Prostate gland (tissue), 2 donors: ENCODE data around the gene SLC25A27. TPM values are rescaled to one million over a fixed set of nuclear protein-coding genes. Genes with fewer than 3 reads are reported as not detected.
"Not testable (repeated sequence)": the region's sequence is repeated elsewhere in the genome, so short reads cannot be mapped to it uniquely, and the experiment has no call there.

ENCODE experiments used
- DNase-seq: peaks from one replicate; pipeline ENCODE4 v3.0.0-alpha.2; 2019; ENCODE audit warnings: low spot score
- H3K27ac ChIP-seq, 2 donors: fragments of 200-600 bp; sonication (generic); 2 replicates each; pipeline ENCODE4 v1.5.1; 2017 to 2019
- H3K27me3 ChIP-seq: fragments of 200-600 bp; sonication (generic); replicated peaks from 2 replicates; pipeline ENCODE4 v1.5.1; 2019; ENCODE audit not compliant: insufficient read depth
- H3K36me3 ChIP-seq, 2 donors: fragments of 200-600 bp; sonication (generic); 1 replicate in 1 of 2; 2 replicates in 1 of 2; pipeline versions ENCODE4 v1.5.1 to v1.8.1; 2017 to 2019
- H3K4me1 ChIP-seq: fragments of 200-600 bp; sonication (generic); replicated peaks from 2 replicates; pipeline ENCODE4 v1.5.1; 2019
- H3K4me3 ChIP-seq, 2 donors: fragments of 200-600 bp; sonication (generic); 2 replicates each; pipeline ENCODE4 v1.5.1; 2017 to 2019
- H3K9me3 ChIP-seq: fragments of 200-600 bp; sonication (generic); 2 replicates; pipeline ENCODE4 v1.5.1; 2017
- POLR2A ChIP-seq: fragments of 450-650 bp; IDR thresholded peaks from one replicate; pipeline ENCODE4 v1.6.1; 2016; ENCODE audit warnings: antibody characterized with exemption, mild to moderate bottlenecking
- POLR2AphosphoS5 ChIP-seq: sonication (generic); formaldehyde crosslinking; IDR thresholded peaks from one replicate; pipeline ENCODE4 v1.6.1; 2017; ENCODE audit warnings: antibody characterized with exemption
- WGBS: methylation state at CpG from one replicate; pipeline ENCODE4 v1.1.5; 2018; 5-methylcytosine and 5-hydroxymethylcytosine counted together
- intact Hi-C: fragments of 100-400 bp; cut with DNase I; formaldehyde crosslinking; loops from one replicate; pipeline ENCODE4 v1.14.2; 2022
- total RNA-seq, 2 donors: library from RNA; depleted of rRNA; stranded (reverse); fragments of >200 nt; gene quantifications; one replicate each; pipeline ENCODE4 v1.1.0, GENCODE V29; 2016
- TF ChIP-seq, protein P1 (sequence below), 4 experiments: fragments of 200-600 bp in 2 of 4; fragments of 450-650 bp in 2 of 4; sonication (generic) in 2 of 4; IDR thresholded peaks; 1 replicate in 3 of 4; 2 replicates in 1 of 4; pipeline ENCODE4 v1.5.1; 2016 to 2019; ENCODE audit warnings: antibody characterized with exemption in 4 of 4, mild to moderate bottlenecking in 2 of 4, moderate library complexity in 2 of 4

Gene SLC25A27
- total RNA-seq, 2 donors from 2014 or later: 33.7 to 43.7 TPM

DNA sequence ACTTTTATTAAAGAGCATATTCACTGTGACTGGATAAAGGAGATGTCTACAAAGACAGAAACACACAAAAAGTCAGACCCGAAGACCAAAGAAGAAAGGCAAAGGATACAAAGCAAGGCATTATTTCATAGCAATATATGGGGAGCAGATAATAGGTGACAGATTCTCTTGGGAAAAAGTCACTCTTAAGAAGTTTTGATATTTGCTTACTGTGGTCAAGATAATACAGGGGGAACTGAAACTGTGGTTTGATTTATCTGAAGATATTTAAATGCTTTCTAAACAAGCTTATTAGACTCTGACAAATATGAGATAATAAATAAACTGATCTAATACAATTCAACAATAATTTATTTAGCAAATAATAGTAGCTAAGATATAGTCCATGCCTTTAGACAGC lies 14.8 kb upstream of the SLC25A27 start:
- TF ChIP-seq, protein P1, sequence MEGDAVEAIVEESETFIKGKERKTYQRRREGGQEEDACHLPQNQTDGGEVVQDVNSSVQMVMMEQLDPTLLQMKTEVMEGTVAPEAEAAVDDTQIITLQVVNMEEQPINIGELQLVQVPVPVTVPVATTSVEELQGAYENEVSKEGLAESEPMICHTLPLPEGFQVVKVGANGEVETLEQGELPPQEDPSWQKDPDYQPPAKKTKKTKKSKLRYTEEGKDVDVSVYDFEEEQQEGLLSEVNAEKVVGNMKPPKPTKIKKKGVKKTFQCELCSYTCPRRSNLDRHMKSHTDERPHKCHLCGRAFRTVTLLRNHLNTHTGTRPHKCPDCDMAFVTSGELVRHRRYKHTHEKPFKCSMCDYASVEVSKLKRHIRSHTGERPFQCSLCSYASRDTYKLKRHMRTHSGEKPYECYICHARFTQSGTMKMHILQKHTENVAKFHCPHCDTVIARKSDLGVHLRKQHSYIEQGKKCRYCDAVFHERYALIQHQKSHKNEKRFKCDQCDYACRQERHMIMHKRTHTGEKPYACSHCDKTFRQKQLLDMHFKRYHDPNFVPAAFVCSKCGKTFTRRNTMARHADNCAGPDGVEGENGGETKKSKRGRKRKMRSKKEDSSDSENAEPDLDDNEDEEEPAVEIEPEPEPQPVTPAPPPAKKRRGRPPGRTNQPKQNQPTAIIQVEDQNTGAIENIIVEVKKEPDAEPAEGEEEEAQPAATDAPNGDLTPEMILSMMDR (IDR thresholded peaks at IDR 0.05): no peak
- TF ChIP-seq POLR2A (no peak), POLR2AphosphoS5 (no peak)
- no peaks in the 10 kb centered on the region for H3K9me3 ChIP-seq
- no peaks in the 10 kb centered on the region for H3K4me1 ChIP-seq
- no peak overlapping the region for H3K27ac ChIP-seq
- H3K36me3 ChIP-seq: no peaks in the 10 kb centered on the region
- WGBS: 89% methylated on average over 1 of the region's 1 CpG
- no peak overlapping the region for H3K4me3 ChIP-seq
- no peaks in the 10 kb centered on the region for H3K27me3 ChIP-seq
- intact Hi-C loops: no loop called here
- DNase-seq: no peak

DNA sequence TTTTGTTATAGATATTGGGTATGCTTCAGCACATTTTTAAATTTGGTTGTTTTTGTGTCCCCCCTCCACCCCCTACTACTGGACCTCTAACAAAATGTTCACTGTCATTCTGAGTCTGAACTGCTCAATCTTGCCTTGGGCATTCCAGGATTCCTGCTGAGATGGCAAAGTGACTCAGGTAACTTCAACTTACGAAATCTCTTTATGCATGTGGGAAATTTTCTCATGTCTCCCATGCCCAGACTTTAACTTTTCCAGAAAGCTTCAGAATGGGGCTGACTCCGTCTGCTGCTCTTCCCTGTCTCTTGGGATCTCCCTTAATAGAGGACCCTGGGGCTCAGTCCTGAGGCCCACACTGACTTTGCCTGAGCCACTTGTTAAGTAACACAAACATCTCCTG lies 14.1 kb upstream of the SLC25A27 start:
- DNase-seq: no peak
- H3K9me3 ChIP-seq: no peaks in the 10 kb centered on the region
- H3K36me3 ChIP-seq: no peaks in the 10 kb centered on the region
- no peaks in the 10 kb centered on the region for H3K4me1 ChIP-seq
- H3K27me3 ChIP-seq: no peaks in the 10 kb centered on the region
- H3K27ac ChIP-seq: no peak overlapping the region
- intact Hi-C loops: no loop called here
- 88% methylated on average over 2 of the region's 2 CpGs for WGBS
- no peak for TF ChIP-seq POLR2AphosphoS5
- TF ChIP-seq POLR2A: no peak
- TF ChIP-seq, protein P1 (IDR thresholded peaks at IDR 0.05): no peak
- no peak overlapping the region for H3K4me3 ChIP-seq

DNA sequence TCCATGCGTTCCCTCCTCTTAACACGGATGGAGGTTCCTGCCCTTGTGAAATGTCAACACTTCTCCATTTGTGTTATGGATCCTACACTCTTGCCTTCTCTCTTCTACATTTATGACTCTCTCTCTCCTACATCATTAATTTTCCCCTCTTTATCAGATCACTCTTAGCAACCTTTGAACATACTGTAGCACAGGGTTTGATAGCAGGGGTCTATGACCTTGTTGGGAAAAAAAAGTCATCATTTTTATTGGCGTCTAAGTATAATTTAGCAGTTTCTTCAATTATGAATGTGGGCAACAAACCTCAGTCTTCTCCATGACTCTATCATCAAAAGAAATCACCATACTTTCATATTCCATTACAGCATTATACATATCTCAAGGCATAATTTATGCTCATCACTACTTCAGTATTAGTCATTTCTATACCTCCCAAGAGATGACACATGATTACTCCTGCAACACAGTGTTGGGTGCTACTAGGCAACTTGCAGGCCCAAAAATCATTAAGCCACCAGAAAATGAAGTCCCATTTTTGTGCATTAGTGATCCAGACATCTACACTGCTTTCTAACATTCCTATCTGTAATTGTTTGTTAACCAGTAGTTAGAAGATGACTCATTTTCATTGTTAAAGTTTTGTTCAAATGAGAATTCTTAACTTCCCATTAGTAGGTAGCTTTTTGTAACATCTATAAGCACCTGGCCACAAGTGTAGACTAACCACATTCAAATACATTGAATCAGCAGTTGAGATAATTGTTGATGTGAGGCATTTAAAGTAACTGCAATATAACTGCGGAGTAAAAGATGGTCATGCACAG lies 9.6 kb upstream of the SLC25A27 start:
- no peaks in the 10 kb centered on the region for H3K9me3 ChIP-seq
- no peaks in the 10 kb centered on the region for H3K27me3 ChIP-seq
- intact Hi-C loops: no loop called here
- H3K4me1 ChIP-seq: no peaks in the 10 kb centered on the region
- WGBS: 95% methylated on average over 4 of the region's 4 CpGs
- H3K4me3 ChIP-seq: no peak overlapping the region
- no peaks in the 10 kb centered on the region for H3K36me3 ChIP-seq
- no peak overlapping the region for H3K27ac ChIP-seq
- TF ChIP-seq, protein P1 (IDR thresholded peaks at IDR 0.05): no peak
- TF ChIP-seq POLR2A (no peak), POLR2AphosphoS5 (no peak)
- no peak for DNase-seq

DNA sequence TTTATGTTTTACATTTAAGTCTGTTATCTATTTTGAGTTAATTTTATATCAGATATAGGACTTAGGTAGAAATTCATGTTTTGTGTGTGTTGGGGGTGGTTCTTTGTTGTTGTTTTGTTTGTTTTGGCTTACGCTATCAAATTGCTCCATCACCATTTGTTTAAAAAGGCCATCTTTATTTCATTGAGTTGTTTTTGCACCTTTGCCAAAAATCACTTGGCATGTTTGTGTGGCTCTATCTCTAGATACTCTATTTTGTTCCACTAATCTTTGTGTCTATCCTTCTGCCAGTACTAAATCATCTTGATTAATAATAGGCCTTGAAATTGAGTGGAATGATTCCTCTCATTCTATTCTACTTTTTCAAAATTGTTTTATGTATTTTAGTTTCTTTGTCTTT lies 7.5 kb upstream of the SLC25A27 start:
- no peak for DNase-seq
- H3K27ac ChIP-seq: no peak overlapping the region
- H3K27me3 ChIP-seq: no peaks in the 10 kb centered on the region
- 82% methylated on average over 1 of the region's 1 CpG for WGBS
- H3K9me3 ChIP-seq: no peaks in the 10 kb centered on the region
- intact Hi-C loops: no loop called here
- H3K36me3 ChIP-seq: no peaks in the 10 kb centered on the region
- H3K4me1 ChIP-seq: no peaks in the 10 kb centered on the region
- TF ChIP-seq, protein P1 (IDR thresholded peaks at IDR 0.05): no peak
- TF ChIP-seq POLR2AphosphoS5: no peak
- no peak for TF ChIP-seq POLR2A
- no peak overlapping the region for H3K4me3 ChIP-seq

DNA sequence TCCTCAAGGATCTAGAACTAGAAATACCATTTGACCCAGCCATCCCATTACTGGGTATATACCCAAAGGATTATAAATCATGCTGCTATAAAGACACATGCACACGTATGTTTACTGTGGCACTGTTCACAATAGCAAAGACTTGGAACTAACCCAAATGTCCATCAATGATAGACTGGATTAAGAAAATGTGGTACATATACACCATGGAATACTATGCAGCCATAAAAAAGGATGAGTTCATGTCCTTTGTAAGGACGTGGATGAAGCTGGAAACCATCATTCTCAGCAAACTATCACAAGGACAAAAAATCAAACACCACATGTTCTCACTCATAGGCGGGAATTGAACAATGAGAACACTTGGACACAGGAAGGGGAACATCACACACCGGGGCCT lies 4.7 kb upstream of the SLC25A27 start:
- 88% methylated on average over 3 of the region's 4 CpGs for WGBS
- intact Hi-C loops, H3K4me1 ChIP-seq, H3K27me3 ChIP-seq, H3K27ac ChIP-seq, H3K4me3 ChIP-seq, H3K36me3 ChIP-seq, DNase-seq, H3K9me3 ChIP-seq: not testable (repeated sequence)
